C1 segment of cervical spinal cord (tissue), 14 donors: ENCODE measurements around the gene CDKN1B.

ENCODE experiments used
- DNase-seq, 14 donors: peaks; one replicate each; lab custom pipeline; 2025; lab: John Stamatoyannopoulos, UW

Gene CDKN1B

GRCh38 chr12:12700254-12700653, 16.9 kb upstream of the CDKN1B start:
- DNase-seq: no peak

- DNase-seq: no peak
Observed at GRCh38 chr12:12701457-12701856, 15.7 kb upstream of the CDKN1B start.

- peak in 10 of 14 donors; percentile 5 to 85 (median 34) for DNase-seq
Observed at GRCh38 chr12:12704593-12705230, 12.5 kb upstream of the CDKN1B start.

DNA sequence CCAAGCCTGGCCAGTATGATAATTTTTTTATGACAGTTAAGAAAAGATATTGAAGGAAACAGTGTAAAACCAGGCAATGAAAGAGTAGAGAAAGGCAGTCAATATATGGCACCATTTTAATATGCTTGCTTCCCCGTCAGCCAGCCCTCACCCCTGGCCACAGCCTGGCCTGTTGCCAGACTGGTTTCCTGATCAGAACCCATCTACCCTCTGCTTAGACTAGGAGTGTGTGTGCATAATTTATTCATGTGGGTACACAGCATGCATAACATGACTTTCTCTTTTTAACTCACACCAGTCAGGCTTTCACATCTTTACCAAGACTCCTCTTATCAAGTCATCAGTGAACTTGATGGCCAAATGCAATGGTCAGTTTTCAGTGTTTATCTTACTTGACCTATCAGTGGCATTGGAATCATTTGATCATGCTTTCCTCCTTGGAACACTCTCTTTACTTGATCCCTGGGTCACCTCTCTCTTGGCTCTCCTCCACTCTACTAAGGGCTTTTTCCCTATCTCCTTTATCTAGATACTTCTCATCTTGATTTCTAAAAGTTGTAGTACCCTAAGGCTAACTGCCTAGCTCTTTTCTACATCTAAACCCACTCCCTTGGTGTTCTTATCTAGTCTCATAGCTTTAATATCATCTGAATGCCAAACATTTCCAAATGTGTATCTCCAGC, 11.2 kb upstream of the CDKN1B start:
- no peak for DNase-seq

DNA sequence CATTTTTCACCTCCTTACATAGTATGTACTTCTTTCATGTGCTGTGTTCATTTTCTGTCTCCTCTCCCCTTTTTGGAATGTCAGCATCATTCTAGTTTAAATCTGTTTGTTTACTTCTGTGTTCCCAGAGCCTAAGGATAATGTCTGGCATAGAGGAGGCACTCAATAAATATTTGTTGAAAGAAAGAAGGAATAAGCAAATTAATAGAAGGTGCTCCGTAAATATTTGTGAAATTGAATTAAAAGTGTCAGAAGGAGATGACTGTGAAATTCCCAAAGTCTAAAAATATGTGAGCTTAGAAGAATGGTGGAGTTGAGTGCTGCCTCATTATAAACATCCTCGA, 3.3 kb upstream of the CDKN1B start:
- DNase-seq: no peak

- peak in 10 of 14 donors; percentile 20 to 69 (median 54) for DNase-seq
Observed at GRCh38 chr12:12714276-12715021, 2.7 kb upstream of the CDKN1B start.

DNA sequence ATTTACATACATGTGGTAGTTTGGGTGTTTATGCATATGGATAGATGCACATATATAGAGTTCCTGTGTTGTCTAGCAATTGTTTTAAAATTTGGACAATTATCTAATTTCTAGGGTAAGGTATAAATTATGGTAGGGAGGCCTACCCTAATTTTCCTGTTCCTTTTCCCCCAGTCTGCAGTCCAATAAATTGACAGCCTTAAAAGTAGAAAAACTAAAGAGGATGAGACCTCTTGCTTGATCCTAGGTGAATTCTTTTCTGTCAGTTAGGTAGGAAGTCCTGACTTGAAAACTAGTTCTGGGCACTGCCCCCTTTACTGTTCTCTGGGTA, 2.1 kb upstream of the CDKN1B start:
- no peak for DNase-seq

DNA sequence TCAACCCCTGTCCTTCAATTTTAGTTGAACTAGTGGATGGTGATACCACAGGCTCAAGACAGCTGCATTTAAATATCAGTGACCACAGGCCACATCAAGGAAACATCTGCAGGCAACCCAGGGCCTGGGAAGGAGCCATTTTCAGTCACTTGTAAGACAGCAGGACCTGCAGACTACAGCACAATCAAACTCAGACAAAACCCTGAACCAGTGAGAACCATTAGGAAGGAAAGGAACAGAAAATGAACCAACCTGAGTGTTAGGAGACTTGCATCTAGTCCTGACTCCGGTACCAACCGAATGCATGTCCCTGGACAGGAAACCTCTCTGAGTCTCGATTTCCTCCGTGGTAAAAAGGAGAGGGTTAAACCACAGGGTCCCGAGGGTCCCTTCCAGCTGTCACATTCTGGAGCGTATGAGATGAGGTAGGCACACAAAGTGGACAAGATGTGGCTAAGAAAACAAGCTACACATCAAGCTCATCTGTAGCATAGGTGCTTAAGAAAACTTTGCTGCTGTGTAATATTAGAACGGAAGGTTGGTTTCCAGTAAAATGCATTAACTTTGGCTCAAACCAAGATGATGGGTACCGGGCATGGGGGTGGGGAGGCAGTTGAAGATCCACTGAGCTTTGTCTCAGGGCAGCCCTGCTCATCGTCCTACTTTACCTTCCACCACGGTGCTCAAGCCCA, 1.6 kb upstream of the CDKN1B start:
- peak in 8 of 14 donors; percentile 5 to 66 (median 45) for DNase-seq

GRCh38 chr12:12716151-12716792, 896 bp upstream of the CDKN1B start:
- peak in 8 of 14 donors; percentile 31 to 66 (median 49) for DNase-seq

- peak in 10 of 14 donors; percentile 39 to 77 (median 53) for DNase-seq
Observed at GRCh38 chr12:12717586-12718380, 615 bp downstream of the CDKN1B start.

DNA sequence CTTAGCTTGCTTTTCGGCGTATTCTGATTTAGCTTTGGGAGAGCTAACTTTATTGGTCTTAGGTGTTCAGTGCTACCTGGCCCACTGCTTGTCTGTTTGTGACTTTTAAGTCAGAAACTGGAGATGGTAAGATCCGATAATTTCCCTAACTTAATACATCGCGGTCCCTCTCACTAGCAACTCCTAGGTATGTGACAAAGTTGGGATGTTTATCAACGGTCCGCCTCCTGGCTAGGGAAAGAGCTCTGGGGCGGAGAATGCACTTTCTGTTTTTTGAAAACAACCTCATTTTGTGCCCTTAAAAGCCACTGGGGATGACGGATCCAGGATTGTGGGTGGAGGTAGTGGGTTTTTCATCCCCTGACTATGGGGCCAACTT, 1.2 kb downstream of the CDKN1B start:
- DNase-seq: peak in 1 of 14 donors; percentile 50

- no peak for DNase-seq
Observed at GRCh38 chr12:12718853-12719252, 1.7 kb downstream of the CDKN1B start.

- DNase-seq: no peak
Observed at GRCh38 chr12:12719496-12719895, 2.3 kb downstream of the CDKN1B start.

DNA sequence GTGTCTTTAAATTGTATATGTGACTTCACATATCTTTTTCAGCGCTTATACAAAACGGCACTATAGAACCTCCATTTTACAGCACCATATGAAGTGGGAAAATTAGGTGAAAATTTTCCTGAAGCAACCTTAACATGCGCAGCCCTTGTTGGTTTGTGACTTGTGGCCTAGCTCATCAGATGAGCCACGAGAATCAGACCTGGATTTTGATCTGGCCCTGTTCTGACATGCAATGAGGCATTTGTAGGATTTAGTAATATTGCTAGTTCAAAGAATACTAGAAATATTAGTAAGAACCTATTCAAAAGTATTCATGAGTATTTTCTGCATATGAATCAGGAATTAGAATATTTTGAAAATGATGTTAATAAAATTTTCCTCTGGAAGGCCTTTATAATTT, 2.9 kb downstream of the CDKN1B start:
- DNase-seq: no peak

- no peak for DNase-seq
Observed at GRCh38 chr12:12720672-12721161, 3.5 kb downstream of the CDKN1B start.

DNA sequence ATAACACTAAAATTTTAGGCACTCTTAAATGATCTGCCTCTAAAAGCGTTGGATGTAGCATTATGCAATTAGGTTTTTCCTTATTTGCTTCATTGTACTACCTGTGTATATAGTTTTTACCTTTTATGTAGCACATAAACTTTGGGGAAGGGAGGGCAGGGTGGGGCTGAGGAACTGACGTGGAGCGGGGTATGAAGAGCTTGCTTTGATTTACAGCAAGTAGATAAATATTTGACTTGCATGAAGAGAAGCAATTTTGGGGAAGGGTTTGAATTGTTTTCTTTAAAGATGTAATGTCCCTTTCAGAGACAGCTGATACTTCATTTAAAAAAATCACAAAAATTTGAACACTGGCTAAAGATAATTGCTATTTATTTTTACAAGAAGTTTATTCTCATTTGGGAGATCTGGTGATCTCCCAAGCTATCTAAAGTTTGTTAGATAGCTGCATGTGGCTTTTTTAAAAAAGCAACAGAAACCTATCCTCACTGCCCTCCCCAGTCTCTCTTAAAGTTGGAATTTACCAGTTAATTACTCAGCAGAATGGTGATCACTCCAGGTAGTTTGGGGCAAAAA, 4.1 kb downstream of the CDKN1B start:
- DNase-seq: no peak

GRCh38 chr12:12721814-12722434, 4.8 kb downstream of the CDKN1B start:
- DNase-seq: no peak

GRCh38 chr12:12722435-12723148, 5.4 kb downstream of the CDKN1B start:
- DNase-seq: no peak

- DNase-seq: no peak
Observed at GRCh38 chr12:12723149-12723680, 6.0 kb downstream of the CDKN1B start.
